Brain microvascular endothelial cell (primary cell): Measurements from ENCODE around the gene H6PD.

Experiments used
- DNase-seq: peaks from one replicate; pipeline ENCODE4 v3.0.0-alpha.2; 2020
- H3K27ac ChIP-seq: fragments of 250-450 bp; sonication (Bioruptor Pico); 2 replicates; pipeline ENCODE4 v1.5.1; 2020; ENCODE audit warnings: mild to moderate bottlenecking, moderate library complexity
- H3K27me3 ChIP-seq: fragments of 250-450 bp; sonication (Bioruptor Pico); replicated peaks from 2 replicates; pipeline ENCODE4 v1.5.1; 2020; ENCODE audit warnings: mild to moderate bottlenecking
- H3K36me3 ChIP-seq: fragments of 250-450 bp; sonication (Bioruptor Pico); replicated peaks from 2 replicates; pipeline ENCODE4 v1.5.1; 2020; ENCODE audit warnings: mild to moderate bottlenecking
- H3K4me3 ChIP-seq: 2 replicates; pipeline ENCODE4 v1.5.1; 2011; ENCODE audit warnings: low read depth, mild to moderate bottlenecking, control low read depth, low read length, moderate library complexity
- CTCF ChIP-seq: IDR thresholded peaks from 2 replicates; pipeline ENCODE4 v1.5.1; 2011; ENCODE audit warnings: low read depth, mild to moderate bottlenecking, moderate library complexity, low read length, control low read depth, inconsistent platforms; ENCODE audit errors: missing control alignments
- in situ Hi-C: cut with HindIII; loops from 2 replicates; pipeline ENCODE4 v1.10.0; 2017; ENCODE audit warnings: low sequenced_read_pairs, low pct_ligation_motif_present

H6PD gene

GRCh38 chr1:9319208-9319788, 84.7 kb downstream of the H6PD start:
- H3K27me3 ChIP-seq: no peaks in the 10 kb centered on the region
- no peak for TF ChIP-seq CTCF
- H3K27ac ChIP-seq: no peak overlapping the region
- H3K36me3 ChIP-seq: peaks cover 6% of the 10 kb centered on the region
- DNase-seq: no peak
- in situ Hi-C loops: no loop called here
- no peak overlapping the region for H3K4me3 ChIP-seq

GRCh38 chr1:9319789-9320519, 85.4 kb downstream of the H6PD start:
- peaks cover 3% of the 10 kb centered on the region for H3K36me3 ChIP-seq
- no peak for TF ChIP-seq CTCF

More at GRCh38 chr1:9319789-9320519, 85.4 kb downstream of the H6PD start:
- Histone ChIP-seq H3K27ac (no peak overlapping the region), H3K4me3 (no peak overlapping the region), H3K27me3 (no peaks in the 10 kb centered on the region)
- no peak for DNase-seq
- in situ Hi-C loops: no loop called here
